NCI-H2029 treated with DMSO at 0.1 percent for 48 hours (cell line): Measurements from ENCODE around the gene ARSD.
"Not testable (repeated sequence)": the region's sequence is repeated elsewhere in the genome, so short reads cannot be mapped to it uniquely, and the experiment has no call there.

Source experiments
- DNase-seq: peaks from one replicate; lab custom pipeline; 2025; lab: John Stamatoyannopoulos, UW

Gene ARSD

DNA sequence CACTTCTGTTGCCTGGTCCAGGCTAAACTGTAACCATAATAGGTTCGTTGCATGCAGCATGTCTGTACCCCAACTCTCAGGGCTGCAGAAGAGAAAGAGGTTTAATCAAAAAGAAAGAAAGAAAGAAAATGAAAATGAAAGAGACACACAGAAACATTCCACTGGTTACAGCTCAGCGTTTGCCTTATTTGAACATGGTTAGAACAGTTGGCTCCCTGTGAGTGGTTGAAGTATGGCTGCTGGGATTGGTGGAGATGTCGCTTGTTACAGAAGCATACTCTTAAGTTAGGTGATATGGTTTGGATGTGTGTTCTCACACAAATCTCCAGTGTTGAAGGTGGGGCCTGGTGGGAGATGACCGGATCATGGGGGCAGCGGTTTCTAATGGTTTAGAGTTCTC lies 36.3 kb downstream of the ARSD start:
- DNase-seq: no peak

DNA sequence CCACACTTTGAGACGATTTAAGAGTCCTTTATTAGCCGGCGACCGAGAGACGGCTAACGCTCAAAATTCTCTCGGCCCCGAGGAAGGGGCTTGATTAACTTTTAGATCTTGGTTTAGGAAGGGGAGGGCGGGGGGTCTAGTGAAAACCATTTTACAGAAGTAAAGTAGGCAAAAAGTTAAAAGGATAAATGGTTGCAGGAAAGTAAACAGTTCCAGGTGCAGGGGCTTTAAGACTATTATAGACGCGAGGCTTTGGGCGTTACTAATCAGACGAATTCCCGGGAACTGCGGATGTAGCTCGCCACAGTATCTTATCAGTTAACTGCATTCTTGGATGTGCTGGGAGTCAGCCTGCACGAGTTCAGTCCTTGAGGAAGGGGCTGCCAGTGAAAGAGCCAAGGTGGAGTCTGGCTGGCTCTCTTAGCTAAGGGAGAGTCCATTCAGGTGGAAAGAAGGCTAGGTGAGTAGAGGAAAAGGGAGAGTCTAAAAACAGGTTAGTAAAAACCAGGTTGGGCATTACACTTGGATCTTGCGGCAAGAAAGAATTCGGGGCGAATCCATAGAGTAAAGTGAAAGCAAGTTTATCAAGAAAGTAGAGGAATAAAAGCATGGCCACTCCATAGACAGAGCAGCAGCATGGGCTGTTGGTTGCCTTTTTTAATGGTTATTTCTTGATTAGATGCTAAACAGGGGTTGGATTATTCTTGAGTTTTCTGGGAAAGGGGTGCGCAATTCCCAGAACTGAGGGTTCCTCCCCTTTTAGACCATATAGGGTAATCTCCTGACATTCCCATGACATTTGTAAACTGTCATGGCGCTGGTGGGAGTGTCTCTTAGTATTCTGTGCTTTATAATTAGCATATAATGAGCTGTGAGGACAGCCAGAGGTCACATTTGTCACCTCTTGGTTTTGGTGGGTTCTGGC lies 38.3 kb downstream of the ARSD start:
- not testable (repeated sequence) for DNase-seq

DNA sequence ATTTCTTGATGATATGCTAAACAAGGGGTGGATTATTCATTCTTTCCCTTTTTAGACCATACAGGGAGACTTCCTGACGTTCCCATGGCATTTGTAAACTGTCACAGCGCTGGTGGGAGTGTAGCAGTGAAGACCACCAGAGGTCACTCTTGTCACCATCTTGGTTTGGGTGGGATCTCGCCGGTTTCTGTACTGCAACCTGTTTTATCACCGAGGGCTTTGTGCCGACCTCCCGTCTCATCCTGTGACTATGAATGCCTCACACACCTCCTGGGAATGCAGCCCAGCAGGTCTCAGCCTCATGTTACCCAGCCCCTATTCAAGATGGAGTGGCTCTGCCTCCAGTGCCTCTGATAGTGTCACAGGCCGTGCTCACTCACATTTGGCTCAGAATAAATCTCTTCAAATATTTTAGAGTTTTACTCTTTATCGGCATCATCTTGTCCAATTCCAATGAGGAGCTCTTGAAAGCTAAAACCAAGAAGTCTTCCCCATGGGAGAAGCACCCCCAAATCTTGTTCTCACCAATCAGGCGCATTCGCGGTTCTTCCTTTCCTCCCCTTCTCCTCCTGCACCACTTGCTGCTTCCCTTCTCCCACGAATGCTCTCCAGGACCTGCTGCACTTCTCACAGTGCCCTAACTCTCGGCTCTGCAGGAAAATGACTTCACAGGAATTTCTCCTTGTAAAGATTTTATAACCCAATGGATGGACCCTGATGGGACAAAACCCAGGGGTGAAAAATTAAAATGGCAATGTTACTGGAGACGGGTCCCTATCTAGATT lies 39.2 kb downstream of the ARSD start:
- not testable (repeated sequence) for DNase-seq

DNA sequence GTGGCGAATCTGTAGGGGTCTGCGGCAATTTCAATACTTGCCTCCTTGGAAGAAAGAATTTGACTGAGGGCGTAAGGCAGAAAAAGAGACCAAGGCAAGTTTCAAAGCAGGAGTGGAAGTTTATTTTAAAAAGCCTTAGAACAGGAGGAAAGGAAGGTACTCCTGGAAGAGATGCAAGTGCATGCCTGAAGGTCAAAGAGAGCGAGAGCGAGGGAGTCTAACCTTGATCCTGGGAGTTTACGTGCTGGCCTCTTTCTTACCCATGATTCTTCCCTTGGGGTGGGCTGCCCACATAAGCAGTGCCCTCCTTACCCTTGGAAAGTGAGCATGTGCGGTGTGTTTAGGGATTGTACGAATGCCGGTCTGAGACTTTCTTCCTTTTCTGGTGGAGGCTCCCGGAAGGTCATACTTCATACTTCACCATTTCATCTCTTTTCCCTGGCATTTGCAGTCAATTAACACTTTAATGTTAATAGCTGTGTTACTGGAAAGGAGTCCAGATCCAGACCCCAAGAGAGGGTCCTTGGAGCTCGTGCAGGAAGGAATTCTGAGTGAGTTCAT lies 40.0 kb downstream of the ARSD start:
- DNase-seq: no peak

DNA sequence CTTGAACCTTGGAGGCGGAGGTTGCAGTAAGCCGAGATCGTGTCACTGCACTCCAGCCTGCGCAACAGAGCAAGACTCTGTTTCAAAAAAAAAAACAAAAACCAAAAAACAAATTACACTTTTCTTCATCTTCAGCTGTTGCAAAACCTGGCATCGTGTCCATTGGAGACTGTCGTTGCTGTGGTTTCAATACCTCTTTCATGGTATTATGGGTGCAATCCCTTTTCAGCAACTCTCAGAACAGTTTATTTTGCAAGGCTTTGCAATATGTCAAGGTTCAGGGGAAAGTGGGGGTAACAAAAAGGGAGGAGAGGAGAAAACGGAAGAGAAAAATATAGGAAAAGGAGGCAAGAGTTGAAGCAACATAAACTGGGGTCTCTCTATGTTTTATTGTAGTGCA lies 40.8 kb downstream of the ARSD start:
- DNase-seq: no peak

DNA sequence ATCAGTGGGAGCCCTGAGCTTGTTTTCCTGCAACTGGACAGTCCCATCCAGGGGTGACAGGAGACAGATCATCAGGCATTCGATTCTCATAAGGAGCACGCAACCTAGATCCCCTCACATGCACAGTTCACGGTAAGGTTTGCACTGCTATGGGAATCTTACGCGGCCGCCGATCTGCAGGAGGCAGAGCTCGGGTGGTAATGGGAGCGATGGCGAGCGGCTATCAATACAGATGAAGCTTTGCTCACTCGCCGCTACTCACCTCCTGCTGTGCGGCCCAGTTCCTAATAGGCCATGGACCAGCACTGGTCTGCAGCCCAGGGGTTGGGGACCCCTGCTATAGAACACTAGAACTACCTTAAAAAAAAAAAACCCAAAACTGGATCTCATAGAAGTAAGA lies 45.4 kb downstream of the ARSD start:
- DNase-seq: no peak

DNA sequence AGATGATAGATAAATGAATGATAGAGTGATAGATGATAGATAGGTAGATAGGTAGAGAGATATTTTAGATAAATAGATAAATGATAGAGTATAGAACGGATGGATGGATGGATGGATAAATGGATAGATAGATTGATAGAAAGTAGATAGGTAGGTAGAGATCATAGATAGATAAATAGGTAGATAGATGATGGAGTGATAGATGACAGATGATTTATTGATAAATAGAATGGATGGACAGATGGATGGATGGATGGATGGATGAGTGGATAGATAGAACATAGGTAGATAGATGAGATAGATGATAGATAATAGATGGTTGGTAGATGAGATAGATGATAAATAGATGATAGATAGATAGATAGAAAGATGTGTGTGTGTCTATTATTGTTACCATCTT lies 49.5 kb downstream of the ARSD start:
- DNase-seq: no peak

DNA sequence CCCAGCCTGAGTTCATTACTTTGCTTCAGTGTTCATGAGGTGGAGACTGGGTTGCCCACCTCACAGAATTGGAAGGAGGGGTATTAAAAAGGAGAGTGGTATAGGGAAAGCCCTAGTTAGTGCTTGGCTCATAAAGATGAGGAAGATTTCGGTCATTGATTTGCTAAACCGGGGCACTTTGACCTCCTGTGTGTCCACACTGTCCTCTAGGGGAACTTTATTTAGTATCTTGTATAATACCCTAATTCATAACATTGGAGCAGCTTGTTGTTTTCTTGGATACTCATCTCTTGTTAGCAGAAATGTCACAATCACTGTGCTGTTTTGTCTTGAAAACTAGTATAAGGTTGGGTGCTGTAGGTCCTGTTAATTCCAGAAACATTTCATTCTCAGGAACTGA lies 50.6 kb downstream of the ARSD start:
- DNase-seq: no peak

DNA sequence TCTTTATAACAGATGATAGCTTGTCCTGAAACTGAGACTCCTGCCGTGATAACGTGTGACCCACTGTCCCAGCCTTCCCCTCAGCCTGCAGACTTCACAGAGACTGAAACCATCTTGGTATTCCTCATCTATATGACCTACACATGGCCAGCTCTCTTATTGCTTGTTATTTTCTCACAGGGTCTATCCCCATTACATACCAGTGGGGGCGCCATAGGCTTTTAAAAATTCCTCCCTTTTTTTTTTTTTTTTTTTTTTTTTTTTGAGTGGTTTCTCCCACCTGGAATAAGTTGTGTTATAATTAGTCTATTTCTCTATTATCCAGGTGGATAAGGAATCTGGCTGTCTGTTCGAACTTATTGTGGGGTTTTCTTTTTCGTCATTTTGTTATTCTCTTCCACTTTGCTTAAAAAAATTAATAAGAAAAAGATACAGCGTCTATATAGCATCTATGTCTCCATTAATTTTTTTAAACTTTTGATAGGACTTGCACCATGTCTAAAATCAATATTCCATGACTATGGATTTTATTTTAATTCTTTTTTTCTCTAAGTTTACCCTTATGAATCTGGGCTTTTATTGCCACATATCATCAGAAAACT lies 53.2 kb downstream of the ARSD start:
- DNase-seq: no peak

DNA sequence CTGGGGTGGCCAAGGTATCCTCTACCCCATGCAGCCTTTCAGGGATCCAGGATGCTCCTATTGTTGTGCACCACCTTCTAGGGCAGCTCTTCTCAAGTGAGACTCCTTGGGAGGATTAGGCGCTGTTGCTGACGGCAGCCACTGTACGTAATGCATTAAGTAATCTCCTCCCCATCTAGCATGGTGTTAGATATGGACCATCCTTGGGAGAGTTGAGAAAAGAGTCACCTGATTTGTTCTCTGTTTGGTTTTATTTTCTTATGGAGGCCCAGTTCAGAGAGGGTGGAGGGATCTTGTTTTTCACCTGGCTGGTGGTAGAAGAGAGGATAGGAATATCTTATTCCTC lies 54.0 kb downstream of the ARSD start:
- no peak for DNase-seq

DNA sequence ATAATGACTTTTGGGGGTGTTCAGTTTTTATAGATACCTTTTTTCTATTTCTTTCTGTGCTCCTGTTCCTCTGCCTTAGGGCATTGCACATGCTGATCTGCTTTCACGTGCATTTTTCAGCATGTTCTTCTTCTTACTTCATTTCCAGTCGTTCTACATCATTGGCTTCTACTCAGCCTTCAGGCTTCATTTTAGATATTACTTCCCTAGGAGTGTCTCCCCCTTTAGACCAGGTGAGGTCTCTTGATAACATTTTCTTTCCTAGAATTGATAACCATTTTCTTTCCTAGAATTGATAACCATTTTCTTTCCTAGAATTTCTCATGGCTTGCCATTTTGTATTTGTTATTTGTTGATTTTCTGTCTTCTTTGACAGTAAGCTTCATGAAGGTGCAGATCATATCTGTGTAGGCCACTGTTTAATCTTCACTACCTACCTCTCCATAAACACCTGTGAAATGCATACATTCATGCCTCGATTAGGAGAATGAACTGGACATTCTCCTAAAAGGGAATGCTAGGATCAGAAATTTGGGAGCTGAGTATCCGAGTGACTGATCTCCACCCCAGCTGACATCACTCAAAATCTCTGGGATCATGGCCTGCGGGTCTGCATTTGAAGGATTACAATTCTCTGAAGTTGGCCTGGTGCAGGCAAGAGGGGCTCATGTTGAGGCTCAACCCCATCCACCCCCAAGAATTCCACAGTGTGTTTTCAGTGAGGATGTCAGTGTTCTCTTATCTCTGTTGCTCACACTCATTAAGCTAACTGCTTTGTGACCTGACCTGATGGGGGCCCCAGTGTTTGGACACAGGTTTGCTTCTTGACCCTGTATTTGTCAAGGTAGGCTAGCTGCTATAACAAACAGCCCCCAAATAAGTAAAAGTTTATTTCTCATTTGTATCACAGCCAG lies 54.7 kb downstream of the ARSD start:
- no peak for DNase-seq

DNA sequence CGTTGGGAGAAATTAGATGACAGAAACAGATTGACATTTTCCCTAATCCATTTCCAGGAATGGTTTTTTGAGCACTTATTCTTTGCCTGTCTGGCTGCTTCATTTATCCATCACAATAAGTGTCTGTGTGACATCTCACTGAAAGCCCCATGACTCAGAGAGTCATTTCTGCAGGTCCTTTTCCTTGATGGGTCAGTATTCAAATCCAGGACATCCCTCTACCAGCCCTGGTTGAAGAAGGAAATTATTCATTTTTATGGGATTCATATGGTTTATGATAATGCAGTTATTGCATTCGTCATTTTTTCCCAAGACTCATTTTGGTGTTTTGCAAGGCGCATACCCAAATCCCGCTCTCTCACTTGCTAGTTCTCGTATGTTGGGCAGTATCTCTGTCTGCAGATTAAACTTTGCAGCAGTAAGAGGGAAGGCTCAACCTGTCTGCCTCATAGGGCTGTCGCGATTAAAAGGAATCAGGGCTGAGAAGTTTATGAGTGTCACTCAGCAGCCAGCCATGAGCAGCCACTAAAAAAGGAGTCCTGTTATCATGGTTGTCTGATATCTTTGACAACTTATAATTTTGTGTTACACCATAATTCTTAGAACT lies 56.4 kb downstream of the ARSD start:
- DNase-seq: no peak

DNA sequence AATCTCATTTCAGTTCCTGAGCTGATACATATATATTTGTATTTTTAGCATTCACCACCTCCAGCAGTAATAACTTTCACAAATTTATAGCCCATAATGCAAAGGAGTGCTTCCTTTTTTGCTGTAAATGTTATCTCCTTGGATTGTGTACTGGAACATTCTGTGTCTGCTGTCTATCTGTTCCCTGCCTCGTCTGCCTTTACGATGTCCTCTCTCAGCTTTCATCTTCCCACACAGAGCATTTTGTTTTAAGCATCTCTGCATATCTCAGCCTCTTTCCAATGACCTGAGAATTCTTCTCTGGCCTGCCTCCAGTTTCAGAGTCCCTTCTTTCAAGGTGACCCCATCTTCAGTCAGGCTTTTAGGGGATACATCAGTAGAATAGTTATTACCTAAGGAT lies 57.3 kb downstream of the ARSD start:
- DNase-seq: no peak

DNA sequence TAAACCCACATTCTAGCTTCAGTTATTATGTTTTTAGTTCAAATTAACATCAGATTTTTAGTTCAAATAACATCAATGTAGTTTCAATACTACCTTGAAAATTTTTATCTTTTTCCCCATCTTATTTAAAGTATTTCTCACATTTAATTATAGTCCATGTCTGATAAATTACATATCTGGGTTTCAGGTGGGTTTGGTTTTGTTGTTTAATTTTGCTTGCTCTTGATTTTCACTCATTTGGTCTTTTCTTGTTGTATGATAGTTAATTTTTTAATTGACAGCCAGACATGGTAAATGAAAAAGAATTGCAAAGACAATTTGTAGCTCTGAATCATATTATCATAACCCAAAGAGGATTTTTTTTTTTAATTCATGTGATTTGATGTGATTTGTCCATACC lies 58.5 kb downstream of the ARSD start:
- no peak for DNase-seq

DNA sequence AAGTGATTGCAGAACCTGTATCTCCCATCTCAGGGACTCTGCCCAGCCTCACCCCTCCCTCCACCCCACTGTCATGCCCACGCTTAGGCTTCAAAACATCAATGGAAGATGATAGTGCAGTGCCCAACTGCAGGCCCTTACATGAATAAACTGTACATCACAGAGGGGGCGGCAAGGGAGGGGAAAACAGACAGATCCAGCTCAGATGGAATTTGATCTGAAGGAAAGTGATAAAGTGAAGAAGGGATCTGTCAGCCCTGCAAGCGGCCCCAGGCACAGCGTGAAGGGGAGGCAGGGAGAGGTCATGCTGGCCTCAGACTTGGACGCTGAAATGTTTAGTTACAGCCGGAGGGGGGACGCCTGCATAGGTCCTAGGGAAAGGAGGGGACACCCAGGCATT lies 61.9 kb downstream of the ARSD start:
- DNase-seq: no peak

DNA sequence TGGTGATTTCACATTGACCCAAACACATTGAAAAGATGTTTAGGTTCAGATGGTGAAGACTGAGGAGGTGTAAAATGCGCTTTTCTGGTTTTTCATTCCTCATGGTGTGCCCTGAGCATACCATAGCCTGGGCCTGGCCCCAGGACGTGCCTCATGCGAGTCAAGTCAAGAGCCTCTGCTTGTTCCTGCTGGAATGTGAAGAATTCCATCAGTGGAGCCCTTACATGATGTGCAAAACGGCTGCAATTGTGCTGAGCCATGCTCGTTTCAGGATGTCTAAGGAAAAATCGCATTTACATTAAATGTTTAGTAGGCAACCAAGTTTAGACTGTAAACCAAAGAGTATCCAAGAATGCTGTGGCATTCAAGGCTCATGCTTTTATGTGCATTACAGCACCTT lies 65.5 kb downstream of the ARSD start:
- no peak for DNase-seq

DNA sequence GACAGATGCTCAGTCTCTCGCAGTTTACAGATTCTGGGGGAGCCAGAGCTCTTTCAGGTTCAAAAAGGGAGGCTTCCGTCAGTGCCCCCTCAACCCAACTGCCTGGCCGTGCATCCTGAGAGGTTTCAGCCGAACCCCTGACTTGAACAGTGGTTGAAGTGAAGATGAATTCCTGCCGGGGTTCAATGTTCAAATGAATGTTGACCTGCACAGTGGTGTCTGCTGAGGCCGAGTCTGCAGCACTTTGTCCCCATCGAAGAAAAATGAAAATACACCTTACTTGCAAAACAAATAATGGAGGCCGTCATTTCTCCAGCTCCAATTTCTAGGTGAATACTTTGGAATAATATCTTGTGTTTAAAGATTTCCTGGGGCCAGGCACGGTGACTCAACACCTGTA lies 66.7 kb downstream of the ARSD start:
- no peak for DNase-seq

DNA sequence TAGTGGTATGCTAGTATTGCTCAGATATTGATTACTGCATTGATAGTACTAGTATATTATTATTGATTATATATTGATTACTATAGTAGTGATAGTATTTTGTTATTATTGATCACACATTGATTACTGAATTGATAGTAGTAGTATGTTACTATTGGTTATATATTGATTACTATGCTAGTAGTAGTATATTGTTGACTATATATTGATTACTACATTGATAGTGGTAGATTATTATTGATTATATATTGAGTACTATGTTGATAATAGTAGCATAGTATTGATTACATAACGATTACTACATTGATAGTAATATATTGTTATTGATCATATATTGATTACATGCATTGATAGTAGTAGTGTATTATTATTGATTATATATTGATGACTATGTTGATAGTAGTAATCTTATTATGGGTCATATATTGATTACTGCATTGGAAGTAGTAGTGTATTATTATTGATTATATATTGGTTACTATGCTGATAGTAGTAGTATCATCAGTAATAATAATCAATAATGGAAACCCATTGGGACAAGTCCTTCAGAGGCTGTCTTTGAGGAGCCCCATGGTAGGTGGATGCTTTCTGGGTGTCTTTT lies 69.8 kb downstream of the ARSD start:
- no peak for DNase-seq

DNA sequence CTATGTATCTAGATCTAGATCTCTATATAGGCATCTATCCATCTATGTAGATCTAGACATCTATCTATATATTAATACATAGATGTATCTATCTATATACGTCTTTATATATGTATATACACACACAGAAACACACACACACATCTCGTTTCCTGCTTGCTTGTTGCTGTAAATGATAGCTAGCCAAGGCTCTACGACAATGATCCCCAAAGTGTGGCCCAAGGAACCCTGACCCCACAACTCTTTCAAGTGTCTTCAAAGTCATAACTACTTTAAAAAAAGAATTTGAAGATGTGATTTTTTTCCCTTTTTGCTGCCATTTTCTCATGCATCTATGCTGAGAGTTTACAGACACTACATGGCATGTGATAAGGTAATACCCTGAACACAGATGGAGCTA lies 71.6 kb downstream of the ARSD start:
- no peak for DNase-seq

DNA sequence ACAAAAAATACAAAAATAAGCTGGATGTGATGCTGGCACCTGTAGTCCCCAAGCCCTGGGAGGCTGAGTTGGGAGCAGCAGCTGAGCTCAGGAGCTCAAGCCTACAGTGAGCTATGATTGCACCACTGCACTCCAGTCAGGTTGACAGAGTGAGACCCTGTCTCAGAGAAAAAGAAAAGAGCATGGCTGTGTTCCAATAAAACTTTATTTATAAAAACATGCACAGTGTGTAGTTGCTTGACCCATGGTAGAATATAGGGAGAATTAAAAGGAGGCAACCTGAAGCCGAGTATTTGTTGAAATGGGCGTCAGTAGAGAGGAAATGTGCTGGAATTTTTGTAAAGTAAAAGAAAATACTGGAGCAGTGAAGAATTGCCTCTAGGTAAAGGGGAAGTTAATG lies 73.4 kb downstream of the ARSD start:
- no peak for DNase-seq

DNA sequence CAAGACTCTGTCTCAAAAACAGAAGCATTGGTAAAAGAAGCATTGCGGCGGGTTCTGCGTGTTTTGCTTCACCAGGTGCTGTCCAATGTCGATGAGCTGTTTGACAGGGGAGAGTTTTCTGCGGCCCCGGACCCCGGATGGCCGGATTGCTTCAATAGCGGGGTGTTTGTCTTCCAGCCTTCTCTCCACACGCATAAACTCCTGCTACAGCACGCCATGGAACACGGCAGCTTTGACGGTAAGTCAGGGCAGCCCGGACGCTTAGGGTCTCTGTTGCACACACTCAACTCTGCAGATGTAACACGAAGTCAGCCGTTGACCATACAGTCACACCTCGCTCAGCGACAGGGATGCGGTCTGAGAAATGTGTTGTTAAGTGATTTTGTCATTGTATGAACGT lies 74.2 kb downstream of the ARSD start:
- DNase-seq: no peak
